Stimulated activated naive CD8-positive, alpha-beta T cell treated with anti-CD3 and anti-CD28 coated beads, Interleukin-15, Interleukin-2, amounts not matched to agents 100 U/mL and 50 U/mL, for 24 hours (primary cell): ENCODE measurements around the gene SLC66A2.

Experiments
- ATAC-seq: fragments of 150-1000 bp; cut with Tn5 transposase; one replicate; pipeline ENCODE4 v1.10.0; 2021
- DNase-seq: peaks from one replicate; pipeline ENCODE4 v3.0.0; 2021

Gene SLC66A2

GRCh38 chr18:79950515-79951341 lies 725 bp downstream of the SLC66A2 start:
- ATAC-seq = peak; percentile 8
- DNase-seq = peak; percentile 33

GRCh38 chr18:79949697-79950487 lies 1.6 kb downstream of the SLC66A2 start:
- ATAC-seq = no peak
- peak; percentile 23 for DNase-seq

GRCh38 chr18:79948719-79949411 lies 2.6 kb downstream of the SLC66A2 start:
- ATAC-seq (no peak), DNase-seq (no peak)

GRCh38 chr18:79947881-79948610 lies 3.4 kb downstream of the SLC66A2 start:
- no peak for ATAC-seq
- no peak for DNase-seq

GRCh38 chr18:79947054-79947755 lies 4.2 kb downstream of the SLC66A2 start:
- no peak for DNase-seq
- no peak for ATAC-seq

- DNase-seq (no peak), ATAC-seq (no peak)
These were observed 6.1 kb downstream of the SLC66A2 start for GRCh38 chr18:79945118-79946042.

- peak; percentile 15 for ATAC-seq
- DNase-seq = no peak
These were observed 6.7 kb downstream of the SLC66A2 start for GRCh38 chr18:79944746-79945117.

- ATAC-seq (peak; percentile 88), DNase-seq (peak; percentile 59)
These were observed 7.2 kb downstream of the SLC66A2 start for GRCh38 chr18:79944126-79944731.

GRCh38 chr18:79943608-79944125 lies 7.8 kb downstream of the SLC66A2 start:
- ATAC-seq (no peak), DNase-seq (no peak)

GRCh38 chr18:79942786-79943607 lies 8.5 kb downstream of the SLC66A2 start:
- ATAC-seq (no peak), DNase-seq (no peak)

GRCh38 chr18:79942211-79942610 lies 9.2 kb downstream of the SLC66A2 start:
- DNase-seq = no peak
- no peak for ATAC-seq

GRCh38 chr18:79941473-79942119 lies 9.9 kb downstream of the SLC66A2 start:
- DNase-seq (no peak), ATAC-seq (no peak)

- ATAC-seq (no peak), DNase-seq (no peak)
These were observed 10.5 kb downstream of the SLC66A2 start for GRCh38 chr18:79940814-79941472.

- ATAC-seq (no peak), DNase-seq (no peak)
These were observed 11.2 kb downstream of the SLC66A2 start for GRCh38 chr18:79940126-79940813.

GRCh38 chr18:79939096-79939495 lies 12.4 kb downstream of the SLC66A2 start:
- ATAC-seq (no peak), DNase-seq (no peak)

GRCh38 chr18:79938196-79938595 lies 13.3 kb downstream of the SLC66A2 start:
- no peak for ATAC-seq
- DNase-seq = no peak
